K562 (cell line): Measurements from ENCODE around the gene PLEKHG4B.

Experiments
- PHF20 ChIP-seq: fragments of 450-650 bp; IDR thresholded peaks from 2 replicates; pipeline ENCODE4 v1.6.1; 2018; ENCODE audit not compliant: partially characterized antibody
- POLR2A ChIP-seq: fragments of 450-650 bp; conservative IDR thresholded peaks from 2 replicates; pipeline ENCODE4 v1.6.1; 2016
- RFX5 ChIP-seq: IDR thresholded peaks from 2 replicates; pipeline ENCODE4 v1.6.1; 2011; ENCODE audit warnings: low read depth, mild to moderate bottlenecking, improper control_type of control experiment, low read length
- ZNF644 ChIP-seq: fragments of 200-800 bp; sonication (Bioruptor generic); IDR thresholded peaks from 2 replicates; pipeline ENCODE4 v1.6.1; 2016; ENCODE audit warnings: low read depth, missing genetic modification characterization, missing compliant biosample characterization
- TF ChIP-seq, protein P1 (sequence below), 3 experiments: IDR thresholded peaks in 2 of 3; conservative IDR thresholded peaks in 1 of 3; 2 replicates each; pipeline ENCODE4 v1.5.1; 2011 to 2012; ENCODE audit warnings: low read length in 3 of 3, mild to moderate bottlenecking in 3 of 3, control low read depth in 2 of 3, improper control_type of control experiment in 1 of 3, inconsistent platforms in 1 of 3, low read depth in 1 of 3, mixed read lengths in 1 of 3, moderate library complexity in 1 of 3; ENCODE audit not compliant: insufficient read depth in 2 of 3
- TF ChIP-seq, protein P2 (sequence below): sonication (generic); formaldehyde crosslinking; IDR thresholded peaks from 2 replicates; pipeline ENCODE4 v1.5.0; 2020; ENCODE audit warnings: missing genetic modification reagents
- TF ChIP-seq, protein P3 (sequence below): fragments of 250-450 bp; sonication (Bioruptor Pico); IDR thresholded peaks from 2 replicates; pipeline ENCODE4 v1.5.0; 2022; ENCODE audit warnings: mild to moderate bottlenecking

DNA sequence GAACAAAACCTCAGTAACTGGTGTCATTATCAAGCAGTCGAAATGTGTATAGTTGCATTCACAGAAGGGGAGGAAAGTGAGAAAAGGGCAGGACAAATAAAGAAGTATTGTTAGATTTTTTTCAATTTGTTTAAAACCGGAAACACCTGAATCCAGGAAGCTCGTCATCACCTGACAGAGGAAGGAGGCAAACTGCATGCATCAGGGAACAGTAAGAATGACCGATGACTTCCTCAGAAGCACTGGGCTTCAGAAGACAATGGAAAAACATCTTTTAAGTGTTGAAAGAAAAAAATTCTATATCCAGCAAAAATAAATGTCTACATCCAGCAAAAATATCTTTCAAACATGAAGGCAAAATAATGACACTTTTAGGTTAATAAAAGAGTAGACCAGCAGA, 29.5 kb downstream of the PLEKHG4B start:
- TF ChIP-seq POLR2A (no peak), ZNF644 (tag) (no peak), PHF20 (no peak), RFX5 (no peak)
- TF ChIP-seq, protein P1, sequence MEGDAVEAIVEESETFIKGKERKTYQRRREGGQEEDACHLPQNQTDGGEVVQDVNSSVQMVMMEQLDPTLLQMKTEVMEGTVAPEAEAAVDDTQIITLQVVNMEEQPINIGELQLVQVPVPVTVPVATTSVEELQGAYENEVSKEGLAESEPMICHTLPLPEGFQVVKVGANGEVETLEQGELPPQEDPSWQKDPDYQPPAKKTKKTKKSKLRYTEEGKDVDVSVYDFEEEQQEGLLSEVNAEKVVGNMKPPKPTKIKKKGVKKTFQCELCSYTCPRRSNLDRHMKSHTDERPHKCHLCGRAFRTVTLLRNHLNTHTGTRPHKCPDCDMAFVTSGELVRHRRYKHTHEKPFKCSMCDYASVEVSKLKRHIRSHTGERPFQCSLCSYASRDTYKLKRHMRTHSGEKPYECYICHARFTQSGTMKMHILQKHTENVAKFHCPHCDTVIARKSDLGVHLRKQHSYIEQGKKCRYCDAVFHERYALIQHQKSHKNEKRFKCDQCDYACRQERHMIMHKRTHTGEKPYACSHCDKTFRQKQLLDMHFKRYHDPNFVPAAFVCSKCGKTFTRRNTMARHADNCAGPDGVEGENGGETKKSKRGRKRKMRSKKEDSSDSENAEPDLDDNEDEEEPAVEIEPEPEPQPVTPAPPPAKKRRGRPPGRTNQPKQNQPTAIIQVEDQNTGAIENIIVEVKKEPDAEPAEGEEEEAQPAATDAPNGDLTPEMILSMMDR (IDR thresholded peaks at IDR 0.05 in 2 of 3, conservative IDR thresholded peaks at IDR 0.05 in 1 of 3; ENCODE audit: insufficient read depth in 2 of 3, low read depth in 1 of 3, low read length in 3 of 3), result no peak
- TF ChIP-seq, protein P2, sequence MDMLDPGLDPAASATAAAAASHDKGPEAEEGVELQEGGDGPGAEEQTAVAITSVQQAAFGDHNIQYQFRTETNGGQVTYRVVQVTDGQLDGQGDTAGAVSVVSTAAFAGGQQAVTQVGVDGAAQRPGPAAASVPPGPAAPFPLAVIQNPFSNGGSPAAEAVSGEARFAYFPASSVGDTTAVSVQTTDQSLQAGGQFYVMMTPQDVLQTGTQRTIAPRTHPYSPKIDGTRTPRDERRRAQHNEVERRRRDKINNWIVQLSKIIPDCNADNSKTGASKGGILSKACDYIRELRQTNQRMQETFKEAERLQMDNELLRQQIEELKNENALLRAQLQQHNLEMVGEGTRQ (CRISPR knock-in tag), result no peak
- TF ChIP-seq, protein P3, sequence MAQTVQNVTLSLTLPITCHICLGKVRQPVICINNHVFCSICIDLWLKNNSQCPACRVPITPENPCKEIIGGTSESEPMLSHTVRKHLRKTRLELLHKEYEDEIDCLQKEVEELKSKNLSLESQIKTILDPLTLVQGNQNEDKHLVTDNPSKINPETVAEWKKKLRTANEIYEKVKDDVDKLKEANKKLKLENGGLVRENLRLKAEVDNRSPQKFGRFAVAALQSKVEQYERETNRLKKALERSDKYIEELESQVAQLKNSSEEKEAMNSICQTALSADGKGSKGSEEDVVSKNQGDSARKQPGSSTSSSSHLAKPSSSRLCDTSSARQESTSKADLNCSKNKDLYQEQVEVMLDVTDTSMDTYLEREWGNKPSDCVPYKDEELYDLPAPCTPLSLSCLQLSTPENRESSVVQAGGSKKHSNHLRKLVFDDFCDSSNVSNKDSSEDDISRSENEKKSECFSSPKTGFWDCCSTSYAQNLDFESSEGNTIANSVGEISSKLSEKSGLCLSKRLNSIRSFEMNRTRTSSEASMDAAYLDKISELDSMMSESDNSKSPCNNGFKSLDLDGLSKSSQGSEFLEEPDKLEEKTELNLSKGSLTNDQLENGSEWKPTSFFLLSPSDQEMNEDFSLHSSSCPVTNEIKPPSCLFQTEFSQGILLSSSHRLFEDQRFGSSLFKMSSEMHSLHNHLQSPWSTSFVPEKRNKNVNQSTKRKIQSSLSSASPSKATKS (CRISPR knock-in tag), result no peak
